HepG2 (cell line): ENCODE results near the gene RING1. TPM values are rescaled to one million over a fixed set of nuclear protein-coding genes. Genes with fewer than 3 reads are reported as not detected.
A peak's percentile ranks its signal among the peaks of the same experiment; 100 is the strongest.

Source experiments
- AGO1 ChIP-seq: fragments of 200-400 bp; formaldehyde crosslinking; IDR thresholded peaks from 2 replicates; pipeline ENCODE4 v1.6.1; 2017; ENCODE audit warnings: mild to moderate bottlenecking, low read depth, low read length, moderate library complexity; ENCODE audit not compliant: poor library complexity, severe bottlenecking
- CEBPG ChIP-seq: IDR thresholded peaks from 2 replicates; pipeline ENCODE4 v1.6.1; 2016
- HNF4A ChIP-seq: sonication (generic); formaldehyde crosslinking; IDR thresholded peaks from 2 replicates; pipeline ENCODE4 v1.4.0; 2020; ENCODE audit warnings: missing genetic modification reagents
- MAFG ChIP-seq: sonication (generic); formaldehyde crosslinking; IDR thresholded peaks from 2 replicates; pipeline ENCODE4 v1.5.1; 2020; ENCODE audit warnings: mild to moderate bottlenecking, missing genetic modification reagents
- MED13 ChIP-seq: sonication (generic); formaldehyde crosslinking; IDR thresholded peaks from 2 replicates; pipeline ENCODE4 v1.5.0; 2020; ENCODE audit warnings: missing genetic modification reagents
- MTF2 ChIP-seq: sonication (generic); formaldehyde crosslinking; IDR thresholded peaks from 2 replicates; pipeline ENCODE4 v1.5.0; 2020; ENCODE audit warnings: missing genetic modification reagents, borderline replicate concordance
- NR2F1 ChIP-seq, 2 experiments: fragments of 450-650 bp in 1 of 2; formaldehyde crosslinking in 1 of 2; IDR thresholded peaks; 2 replicates each; pipeline versions ENCODE4 v1.5.0 to v1.6.1; 2016 to 2020; ENCODE audit warnings: mild to moderate bottlenecking in 1 of 2, missing compliant biosample characterization in 1 of 2, missing genetic modification reagents in 1 of 2, moderate library complexity in 1 of 2
- TP53 ChIP-seq: sonication (generic); formaldehyde crosslinking; conservative IDR thresholded peaks from 2 replicates; pipeline ENCODE4 v1.4.0; 2020; ENCODE audit warnings: missing genetic modification reagents
- ZBTB8A ChIP-seq: sonication (generic); formaldehyde crosslinking; IDR thresholded peaks from 2 replicates; pipeline ENCODE4 v1.4.0; 2020; ENCODE audit warnings: mild to moderate bottlenecking, low read depth, missing genetic modification reagents, borderline replicate concordance
- ZNF501 ChIP-seq: sonication (generic); formaldehyde crosslinking; IDR thresholded peaks from 2 replicates; pipeline ENCODE4 v1.5.1; 2020; ENCODE audit warnings: mild to moderate bottlenecking, moderate library complexity, missing genetic modification reagents
- ZNF570 ChIP-seq: sonication (generic); formaldehyde crosslinking; IDR thresholded peaks from 2 replicates; pipeline ENCODE4 v1.4.0; 2020; ENCODE audit warnings: mild to moderate bottlenecking, missing genetic modification reagents, borderline replicate concordance
- polyA plus RNA-seq, 8 experiments: library from polyadenylated mRNA; depleted of rRNA in 3 of 8; stranded (reverse) in 7 of 8; unstranded in 1 of 8; fragments of >200 nt; fragmentation: Illumina TruSeq in 4 of 8; extraction: Trizol in 4 of 8; gene quantifications; 2 replicates each; pipeline versions ENCODE4 v1.2.1 to v1.2.3, GENCODE V29; 2011 to 2016; ENCODE audit warnings: low read depth in 4 of 8, missing spikeins in 1 of 8, mixed read lengths in 1 of 8; ENCODE audit not compliant: insufficient read depth in 1 of 8
- total RNA-seq, 5 experiments: library from RNA; depleted of rRNA; stranded (reverse); fragments of >200 nt; fragmentation: Illumina TruSeq; extraction: Trizol; gene quantifications; 2 replicates each; pipeline ENCODE4 v1.2.3, GENCODE V29; 2016; ENCODE audit warnings: low read depth in 1 of 5
- TF ChIP-seq, protein P1 (sequence below): sonication (generic); formaldehyde crosslinking; IDR thresholded peaks from one replicate; pipeline ENCODE4 v1.5.1; 2020; ENCODE audit warnings: mild to moderate bottlenecking, missing genetic modification reagents; ENCODE audit errors: not compliant biosample characterization
- TF ChIP-seq, protein P2 (sequence below): sonication (generic); formaldehyde crosslinking; IDR thresholded peaks from 2 replicates; pipeline ENCODE4 v1.5.0; 2020; ENCODE audit warnings: mild to moderate bottlenecking, low read depth, missing genetic modification reagents, borderline replicate concordance
- TF ChIP-seq, protein P3 (sequence below): IDR thresholded peaks from 2 replicates; pipeline ENCODE4 v1.6.1; 2012; ENCODE audit warnings: inconsistent platforms
- TF ChIP-seq, protein P4 (sequence below), 2 experiments: sonication (generic) in 1 of 2; formaldehyde crosslinking in 1 of 2; IDR thresholded peaks; 2 replicates each; pipeline versions ENCODE4 v1.4.0 to v1.6.1; 2018 to 2020; ENCODE audit warnings: missing genetic modification reagents in 2 of 2, borderline replicate concordance in 1 of 2, low read depth in 1 of 2, mild to moderate bottlenecking in 1 of 2, missing biosample characterization in 1 of 2

RING1 gene
- total and polyA plus RNA-seq, 2 of the 13 experiments (the other 11 are each of a cell fraction or from before 2014, with no cell fraction given) = 23.9 to 33.6 TPM

DNA sequence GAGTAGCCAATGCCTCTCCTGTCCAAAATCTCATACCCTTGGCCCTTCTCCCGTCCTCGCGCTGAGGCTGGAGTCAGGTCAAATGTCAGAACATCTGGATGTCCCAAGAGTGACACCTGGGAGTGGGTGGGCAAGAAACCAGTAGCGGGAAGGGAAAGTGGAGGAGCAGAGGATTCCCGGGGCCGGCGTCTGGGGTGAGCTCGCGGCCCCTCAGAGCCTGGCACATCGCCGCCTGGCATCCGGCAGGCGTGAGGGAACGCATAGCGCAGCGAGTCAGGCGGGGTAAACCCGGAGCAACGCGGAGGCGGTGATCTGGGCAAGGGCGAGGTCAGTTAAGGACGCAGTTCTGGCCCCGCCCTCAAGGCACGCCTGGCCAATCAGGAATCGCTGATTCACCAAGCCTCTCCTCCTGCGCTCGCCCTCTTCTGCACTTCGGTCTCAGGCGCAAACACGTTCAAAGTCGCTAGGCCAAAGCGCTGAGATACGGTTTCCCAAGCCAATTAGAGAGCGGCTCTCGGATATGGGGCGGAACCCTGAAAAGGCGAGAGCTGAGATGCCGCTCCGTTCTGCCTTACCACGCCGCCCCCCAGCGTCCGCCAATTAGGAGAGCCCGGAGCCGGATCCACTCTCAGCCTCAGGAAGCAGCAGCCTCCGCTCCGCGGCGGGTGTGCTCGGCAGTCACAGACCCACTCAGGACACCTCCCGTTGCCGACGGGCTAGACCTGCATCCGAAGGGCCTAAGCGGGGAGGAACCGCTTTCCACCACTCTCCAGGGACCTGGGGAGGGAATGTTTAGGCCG, 40.8 kb downstream of the RING1 start (continued):
- TF ChIP-seq, protein P1, sequence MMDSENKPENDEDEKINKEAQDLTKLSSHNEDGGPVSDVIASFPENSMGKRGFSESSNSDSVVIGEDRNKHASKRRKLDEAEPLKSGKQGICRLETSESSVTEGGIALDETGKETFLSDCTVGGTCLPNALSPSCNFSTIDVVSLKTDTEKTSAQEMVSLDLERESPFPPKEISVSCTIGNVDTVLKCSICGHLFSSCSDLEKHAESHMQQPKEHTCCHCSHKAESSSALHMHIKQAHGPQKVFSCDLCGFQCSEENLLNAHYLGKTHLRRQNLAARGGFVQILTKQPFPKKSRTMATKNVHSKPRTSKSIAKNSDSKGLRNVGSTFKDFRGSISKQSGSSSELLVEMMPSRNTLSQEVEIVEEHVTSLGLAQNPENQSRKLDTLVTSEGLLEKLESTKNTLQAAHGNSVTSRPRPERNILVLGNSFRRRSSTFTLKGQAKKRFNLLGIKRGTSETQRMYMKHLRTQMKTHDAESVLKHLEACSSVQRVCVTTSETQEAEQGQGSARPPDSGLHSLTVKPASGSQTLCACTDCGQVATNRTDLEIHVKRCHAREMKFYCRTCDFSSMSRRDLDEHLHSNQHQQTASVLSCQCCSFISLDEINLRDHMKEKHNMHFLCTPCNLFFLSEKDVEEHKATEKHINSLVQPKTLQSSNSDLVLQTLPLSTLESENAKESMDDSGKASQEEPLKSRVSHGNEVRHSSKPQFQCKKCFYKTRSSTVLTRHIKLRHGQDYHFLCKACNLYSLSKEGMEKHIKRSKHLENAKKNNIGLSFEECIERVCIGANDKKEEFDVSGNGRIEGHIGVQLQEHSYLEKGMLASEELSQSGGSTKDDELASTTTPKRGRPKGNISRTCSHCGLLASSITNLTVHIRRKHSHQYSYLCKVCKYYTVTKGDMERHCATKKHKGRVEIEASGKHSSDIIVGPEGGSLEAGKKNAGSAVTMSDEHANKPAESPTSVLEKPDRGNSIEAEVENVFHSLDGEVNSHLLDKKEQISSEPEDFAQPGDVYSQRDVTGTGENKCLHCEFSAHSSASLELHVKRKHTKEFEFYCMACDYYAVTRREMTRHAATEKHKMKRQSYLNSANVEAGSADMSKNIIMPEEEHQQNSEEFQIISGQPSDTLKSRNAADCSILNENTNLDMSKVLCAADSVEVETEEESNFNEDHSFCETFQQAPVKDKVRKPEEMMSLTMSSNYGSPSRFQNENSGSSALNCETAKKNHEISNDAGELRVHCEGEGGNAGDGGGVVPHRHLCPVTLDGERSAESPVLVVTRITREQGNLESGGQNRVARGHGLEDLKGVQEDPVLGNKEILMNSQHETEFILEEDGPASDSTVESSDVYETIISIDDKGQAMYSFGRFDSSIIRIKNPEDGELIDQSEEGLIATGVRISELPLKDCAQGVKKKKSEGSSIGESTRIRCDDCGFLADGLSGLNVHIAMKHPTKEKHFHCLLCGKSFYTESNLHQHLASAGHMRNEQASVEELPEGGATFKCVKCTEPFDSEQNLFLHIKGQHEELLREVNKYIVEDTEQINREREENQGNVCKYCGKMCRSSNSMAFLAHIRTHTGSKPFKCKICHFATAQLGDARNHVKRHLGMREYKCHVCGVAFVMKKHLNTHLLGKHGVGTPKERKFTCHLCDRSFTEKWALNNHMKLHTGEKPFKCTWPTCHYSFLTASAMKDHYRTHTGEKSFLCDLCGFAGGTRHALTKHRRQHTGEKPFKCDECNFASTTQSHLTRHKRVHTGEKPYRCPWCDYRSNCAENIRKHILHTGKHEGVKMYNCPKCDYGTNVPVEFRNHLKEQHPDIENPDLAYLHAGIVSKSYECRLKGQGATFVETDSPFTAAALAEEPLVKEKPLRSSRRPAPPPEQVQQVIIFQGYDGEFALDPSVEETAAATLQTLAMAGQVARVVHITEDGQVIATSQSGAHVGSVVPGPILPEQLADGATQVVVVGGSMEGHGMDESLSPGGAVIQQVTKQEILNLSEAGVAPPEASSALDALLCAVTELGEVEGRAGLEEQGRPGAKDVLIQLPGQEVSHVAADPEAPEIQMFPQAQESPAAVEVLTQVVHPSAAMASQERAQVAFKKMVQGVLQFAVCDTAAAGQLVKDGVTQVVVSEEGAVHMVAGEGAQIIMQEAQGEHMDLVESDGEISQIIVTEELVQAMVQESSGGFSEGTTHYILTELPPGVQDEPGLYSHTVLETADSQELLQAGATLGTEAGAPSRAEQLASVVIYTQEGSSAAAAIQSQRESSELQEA (CRISPR knock-in tag) = peak; percentile 77
- TF ChIP-seq, protein P2, sequence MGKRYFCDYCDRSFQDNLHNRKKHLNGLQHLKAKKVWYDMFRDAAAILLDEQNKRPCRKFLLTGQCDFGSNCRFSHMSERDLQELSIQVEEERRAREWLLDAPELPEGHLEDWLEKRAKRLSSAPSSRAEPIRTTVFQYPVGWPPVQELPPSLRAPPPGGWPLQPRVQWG (CRISPR knock-in tag) = no peak
- peak; percentile 93 for TF ChIP-seq HNF4A (CRISPR knock-in tag)
- TF ChIP-seq ZNF501 (CRISPR knock-in tag) = peak; percentile 93; the same call in 1 of the 2 replicates
- peak in 1 of 2 experiments; percentile 66; a peak in 2 of 4 replicates for TF ChIP-seq NR2F1 (CRISPR knock-in tag; IDR thresholded peaks at IDR 0.05)
- no peak for TF ChIP-seq ZNF570
- TF ChIP-seq, protein P3, sequence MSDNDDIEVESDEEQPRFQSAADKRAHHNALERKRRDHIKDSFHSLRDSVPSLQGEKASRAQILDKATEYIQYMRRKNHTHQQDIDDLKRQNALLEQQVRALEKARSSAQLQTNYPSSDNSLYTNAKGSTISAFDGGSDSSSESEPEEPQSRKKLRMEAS = 0 out of 2 replicates have a peak, but pooled peaks have one; percentile 76
- TF ChIP-seq MED13 (CRISPR knock-in tag) = peak; percentile 87
- TF ChIP-seq, protein P4, sequence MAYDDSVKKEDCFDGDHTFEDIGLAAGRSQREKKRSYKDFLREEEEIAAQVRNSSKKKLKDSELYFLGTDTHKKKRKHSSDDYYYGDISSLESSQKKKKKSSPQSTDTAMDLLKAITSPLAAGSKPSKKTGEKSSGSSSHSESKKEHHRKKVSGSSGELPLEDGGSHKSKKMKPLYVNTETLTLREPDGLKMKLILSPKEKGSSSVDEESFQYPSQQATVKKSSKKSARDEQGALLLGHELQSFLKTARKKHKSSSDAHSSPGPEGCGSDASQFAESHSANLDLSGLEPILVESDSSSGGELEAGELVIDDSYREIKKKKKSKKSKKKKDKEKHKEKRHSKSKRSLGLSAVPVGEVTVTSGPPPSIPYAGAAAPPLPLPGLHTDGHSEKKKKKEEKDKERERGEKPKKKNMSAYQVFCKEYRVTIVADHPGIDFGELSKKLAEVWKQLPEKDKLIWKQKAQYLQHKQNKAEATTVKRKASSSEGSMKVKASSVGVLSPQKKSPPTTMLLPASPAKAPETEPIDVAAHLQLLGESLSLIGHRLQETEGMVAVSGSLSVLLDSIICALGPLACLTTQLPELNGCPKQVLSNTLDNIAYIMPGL (CRISPR knock-in tag; IDR thresholded peaks at IDR 0.05; ENCODE audit: borderline replicate concordance in 1 of 2, low read depth in 1 of 2) = peak; percentile 51 to 74; a peak in 3 of 4 replicates
- 0 out of 2 replicates have a peak, but pooled peaks have one; percentile 64 for TF ChIP-seq TP53 (CRISPR knock-in tag)
- TF ChIP-seq ZBTB8A (CRISPR knock-in tag) = 0 out of 2 replicates have a peak, but pooled peaks have one; percentile 85
- TF ChIP-seq AGO1 = peak; percentile 95
- 0 out of 2 replicates have a peak, but pooled peaks have one; percentile 3 for TF ChIP-seq CEBPG
- TF ChIP-seq MTF2 = 0 out of 2 replicates have a peak, but pooled peaks have one; percentile 32
- 0 out of 2 replicates have a peak, but pooled peaks have one; percentile 20 for TF ChIP-seq MAFG
